GM18858 (cell line): Measurements from ENCODE around the gene SRM.
"Not testable (repeated sequence)": the region's sequence is repeated elsewhere in the genome, so short reads cannot be mapped to it uniquely, and the experiment has no call there.

Source experiments
- ATAC-seq: cut with Tn5 transposase; IDR thresholded peaks from one replicate; pipeline ENCODE4 v1.9.1; 2021; ENCODE audit not compliant: unreplicated experiment

The SRM gene

DNA sequence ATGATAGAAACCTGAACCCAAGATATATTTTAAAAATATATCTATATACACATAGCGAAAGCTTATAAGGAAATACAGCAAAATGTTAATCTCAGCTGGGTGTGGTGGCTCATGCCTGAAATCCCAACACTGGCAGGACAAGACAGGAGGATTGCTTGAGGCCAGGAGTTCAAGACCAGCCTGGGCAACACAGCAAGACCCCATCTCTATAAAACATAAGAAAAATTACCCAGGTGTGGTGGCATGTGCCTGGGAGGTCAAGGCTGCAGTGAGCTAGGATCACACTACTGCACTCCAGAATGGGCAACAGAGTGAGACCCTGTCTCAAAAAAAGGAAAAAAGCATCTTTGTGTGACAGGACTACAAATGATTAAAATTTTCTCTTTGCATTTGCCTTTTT lies 6.0 kb upstream of the SRM start:
- no peak for ATAC-seq

- ATAC-seq: no peak
These were observed 5.1 kb upstream of the SRM start for GRCh38 chr1:11064942-11065341.

DNA sequence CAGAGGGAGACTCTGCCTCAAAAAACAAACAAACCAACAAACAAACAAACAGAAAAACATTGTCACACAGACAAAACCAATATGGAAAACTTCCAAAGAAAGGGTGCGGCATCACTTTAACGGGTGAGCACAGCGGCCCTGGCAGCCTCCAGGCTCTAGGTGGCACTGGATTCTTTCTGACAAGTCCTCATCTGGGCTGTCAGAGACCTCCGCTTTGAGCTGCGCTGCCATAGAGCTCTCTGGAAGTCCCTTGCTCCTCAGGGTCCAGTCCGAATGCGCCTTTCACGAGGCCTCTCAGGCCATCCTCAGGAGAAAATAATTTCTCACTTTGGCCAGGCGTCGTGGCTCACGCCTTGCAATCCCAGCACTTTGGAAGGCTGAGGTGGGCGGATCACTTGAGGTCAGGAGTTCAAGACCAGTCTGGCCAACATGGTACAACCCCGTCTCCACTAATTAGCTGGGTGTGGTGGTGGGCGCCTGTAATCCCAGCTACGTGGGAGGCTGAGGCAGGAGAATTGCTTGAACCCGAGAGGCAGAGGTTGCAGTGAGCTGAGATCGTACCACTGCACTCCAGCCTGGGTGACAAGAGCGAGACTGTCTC lies 4.2 kb upstream of the SRM start:
- ATAC-seq: not testable (repeated sequence)

DNA sequence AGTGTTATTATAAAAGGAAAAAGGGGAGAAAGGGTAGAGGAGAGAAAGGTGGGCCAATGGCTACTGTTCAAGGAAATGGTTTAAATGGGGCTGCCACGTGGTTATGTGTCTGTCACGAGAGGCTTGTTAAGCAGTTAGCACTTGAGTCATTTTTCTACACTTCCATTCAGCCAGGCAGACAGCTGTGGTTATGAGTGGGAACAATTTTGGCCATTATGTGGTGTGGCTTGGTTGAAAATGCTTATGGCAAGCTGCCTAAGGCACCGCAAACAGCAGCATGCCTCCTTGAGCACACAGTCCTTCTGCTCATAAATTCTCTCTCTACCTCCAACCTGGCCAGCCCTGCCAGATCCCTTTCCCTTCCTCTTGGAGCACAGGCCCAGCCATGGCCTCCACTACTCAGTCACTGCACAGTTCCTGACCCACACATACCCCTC lies 3.2 kb upstream of the SRM start:
- peak; percentile 32 for ATAC-seq

- ATAC-seq: no peak
These were observed 2.0 kb upstream of the SRM start for GRCh38 chr1:11061652-11062365.

- ATAC-seq: peak; percentile 9
These were observed 457 bp downstream of the SRM start for GRCh38 chr1:11059155-11059967.

GRCh38 chr1:11058595-11059154 lies 1.1 kb downstream of the SRM start:
- no peak for ATAC-seq

DNA sequence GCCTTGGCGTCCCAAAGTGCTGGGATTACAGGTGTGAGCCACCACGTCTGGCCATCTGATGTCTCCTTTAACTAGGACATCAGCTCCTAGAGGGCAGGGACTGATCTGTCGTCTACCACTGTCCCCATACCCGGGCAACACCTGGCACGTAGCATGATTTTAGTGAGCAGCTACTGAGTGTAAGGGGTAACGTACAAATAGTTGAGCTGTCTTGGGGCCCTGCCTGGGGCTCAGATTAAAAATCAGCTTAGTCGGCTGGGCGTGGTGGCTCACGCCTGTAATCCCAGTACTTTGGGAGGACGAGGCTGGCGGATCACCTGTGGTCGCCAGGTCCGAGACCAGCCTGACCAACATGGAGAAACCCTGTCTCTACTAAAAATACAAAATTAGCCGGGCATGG lies 1.8 kb downstream of the SRM start:
- no peak for ATAC-seq

DNA sequence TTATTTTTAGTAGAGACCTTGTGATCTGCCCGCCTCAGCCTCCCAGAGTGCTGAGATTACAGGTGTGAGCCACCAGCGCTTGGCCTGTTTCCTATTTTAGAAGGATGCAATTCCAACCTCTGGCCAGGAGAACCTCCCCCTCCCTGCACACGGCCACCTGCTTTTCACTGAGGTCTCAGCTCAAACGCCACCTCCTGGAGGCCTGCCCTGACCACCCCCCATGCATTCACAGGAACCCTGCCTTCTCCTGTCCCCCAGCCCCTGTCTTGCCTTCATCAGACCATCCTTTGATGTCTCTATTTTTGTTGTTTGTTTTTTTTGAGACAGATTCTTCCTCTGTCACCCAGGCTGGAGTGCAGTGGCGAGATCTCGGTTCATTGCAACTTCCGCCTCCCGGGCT lies 2.3 kb downstream of the SRM start:
- no peak for ATAC-seq

- ATAC-seq: no peak
These were observed 3.3 kb downstream of the SRM start for GRCh38 chr1:11056504-11056903.

GRCh38 chr1:11055676-11056075 lies 4.1 kb downstream of the SRM start:
- no peak for ATAC-seq

DNA sequence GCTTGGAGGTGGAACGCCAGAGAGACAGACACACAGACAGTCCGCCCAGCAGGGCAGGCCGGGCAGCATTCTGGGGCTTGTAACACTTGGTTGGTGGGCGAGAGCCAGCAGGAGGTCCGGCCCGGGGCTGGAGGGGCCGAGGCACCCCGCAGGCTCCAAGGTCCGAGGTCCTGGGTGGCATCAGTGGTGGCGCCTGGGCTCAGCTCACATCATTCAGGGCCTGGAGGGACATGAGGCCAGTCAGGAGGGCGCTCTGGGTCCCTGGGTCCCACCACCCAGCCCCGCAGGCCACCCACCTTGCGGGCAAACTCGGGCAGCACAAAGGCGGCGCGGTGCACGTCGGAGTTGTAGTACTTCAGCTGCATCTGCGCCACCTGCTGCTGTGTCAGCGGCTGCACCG lies 5.2 kb downstream of the SRM start:
- no peak for ATAC-seq

- no peak for ATAC-seq
These were observed 5.6 kb downstream of the SRM start for GRCh38 chr1:11054181-11054580.

DNA sequence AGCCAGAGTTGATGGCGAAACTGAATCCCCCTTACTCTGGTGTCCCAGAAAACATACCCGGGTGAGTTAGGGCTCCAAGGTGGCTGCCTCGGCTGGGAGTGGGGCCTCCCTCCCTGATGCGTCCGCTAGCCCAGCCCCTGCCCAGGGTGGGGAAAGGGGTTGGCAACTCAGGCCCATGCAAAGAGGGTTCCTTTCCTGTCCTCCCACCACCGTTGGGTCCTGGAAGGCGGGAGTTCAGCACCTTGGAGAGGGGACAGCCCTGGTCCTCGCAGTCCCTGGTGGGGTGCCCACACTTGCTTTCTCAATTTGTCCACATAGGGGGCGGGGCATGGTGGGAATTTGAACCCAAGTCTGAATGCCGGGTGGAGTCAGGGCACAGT lies 6.1 kb downstream of the SRM start:
- ATAC-seq: no peak

DNA sequence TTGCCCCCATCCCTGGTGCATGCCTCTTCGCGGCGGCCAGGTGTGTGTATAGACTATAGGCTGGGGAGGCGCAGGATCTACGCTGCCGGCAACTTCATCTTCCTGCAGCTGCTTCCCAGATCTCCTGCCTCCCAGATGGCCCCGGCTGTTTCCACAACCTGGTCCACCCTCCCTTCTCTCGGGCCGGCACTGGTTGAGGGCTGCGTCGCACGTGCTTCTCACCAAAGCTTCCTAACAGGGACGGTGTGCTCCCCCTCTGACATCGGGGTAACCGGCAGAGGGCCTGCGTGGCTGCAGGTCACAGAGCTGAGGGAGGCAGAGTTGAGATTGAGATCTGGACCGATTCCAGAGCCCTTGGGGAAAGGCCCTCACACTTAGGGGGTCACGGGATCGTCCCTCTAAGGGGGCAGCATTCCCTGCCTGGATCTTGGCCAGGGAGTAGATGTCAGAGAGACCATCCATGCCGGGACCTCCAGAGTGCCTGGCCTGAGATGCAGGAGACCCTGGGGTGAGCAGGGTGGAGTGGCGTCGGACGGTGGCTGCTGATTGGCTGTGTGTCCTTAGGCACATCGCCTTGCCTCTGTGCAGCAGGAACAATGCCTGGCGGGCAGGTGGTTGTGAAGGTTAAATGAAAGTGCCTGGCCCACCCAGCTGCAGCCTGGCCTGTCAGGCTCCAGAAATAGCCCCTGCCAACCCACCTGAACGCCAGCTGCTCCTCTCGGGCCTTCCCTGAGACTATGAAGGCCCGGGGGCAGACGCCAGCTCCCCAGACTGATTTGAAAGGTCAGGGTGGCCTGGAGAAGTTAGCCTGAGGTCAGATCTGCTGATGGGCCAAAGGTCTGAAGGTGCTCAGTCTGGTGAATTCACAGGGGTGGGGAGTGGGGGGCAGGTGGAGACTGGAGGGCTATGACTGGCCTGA lies 6.7 kb downstream of the SRM start:
- no peak for ATAC-seq

- ATAC-seq: no peak
These were observed 7.9 kb downstream of the SRM start for GRCh38 chr1:11051781-11052511.

- ATAC-seq: not testable (repeated sequence)
These were observed 8.7 kb downstream of the SRM start for GRCh38 chr1:11051121-11051520.

DNA sequence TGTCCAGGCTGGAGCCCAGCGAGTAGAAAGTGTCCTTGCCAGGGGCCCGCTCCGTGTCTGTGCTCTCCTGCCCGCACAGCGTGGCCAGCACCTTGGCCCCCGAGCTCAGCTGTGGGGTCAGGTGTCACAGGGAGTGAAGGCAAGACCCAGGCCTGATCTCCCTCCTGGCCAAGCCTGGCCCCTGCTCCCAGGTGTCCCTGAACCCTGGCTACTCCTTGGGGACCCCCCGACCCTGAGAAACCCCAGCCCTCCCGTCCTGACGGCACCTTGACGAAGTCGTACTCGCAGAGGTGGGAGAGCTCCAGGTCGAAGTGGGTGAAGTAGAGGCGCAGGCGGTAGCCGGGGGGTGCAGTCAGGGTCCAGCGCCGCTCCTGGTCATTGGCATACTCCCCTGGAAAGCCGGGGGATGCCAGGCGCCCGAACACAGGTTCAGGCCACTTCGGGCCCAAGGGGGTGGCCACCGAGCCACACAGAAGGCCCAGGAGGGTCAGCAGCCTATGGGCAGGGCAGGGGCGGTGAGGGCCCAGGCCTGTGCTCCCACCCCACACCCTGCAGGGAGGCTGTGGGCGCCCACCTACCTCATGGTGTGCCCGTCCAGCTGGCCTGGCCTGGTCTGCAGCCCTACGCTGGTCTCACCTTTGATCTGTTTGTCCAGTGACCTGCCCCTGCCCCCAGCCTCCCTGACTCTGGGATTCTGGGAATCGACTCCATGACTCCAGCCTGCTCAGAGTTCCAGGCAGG lies 13.0 kb downstream of the SRM start, which contains the start of gene MASP2:
Gene MASP2, minus strand, starts transcription at position 615 of the 741 bp plus-strand sequence. Its CDS starts 32 bp downstream, at position 583.
- no peak for ATAC-seq

GRCh38 chr1:11046270-11046566 lies 13.6 kb downstream of the SRM start:
- no peak for ATAC-seq
